HG02623 (cell line): ENCODE data around the gene RALGAPA2.
"Not testable (repeated sequence)": the region's sequence is repeated elsewhere in the genome, so short reads cannot be mapped to it uniquely, and the experiment has no call there.

ENCODE experiments used
- ATAC-seq: cut with Tn5 transposase; IDR thresholded peaks from one replicate; pipeline ENCODE4 v1.9.1; 2021; ENCODE audit warnings: moderate library complexity; ENCODE audit not compliant: unreplicated experiment

The RALGAPA2 gene

GRCh38 chr20:20355503-20355902 lies 356.9 kb downstream of the RALGAPA2 start:
- not testable (repeated sequence) for ATAC-seq

GRCh38 chr20:20353576-20353975 lies 358.9 kb downstream of the RALGAPA2 start:
- no peak for ATAC-seq

GRCh38 chr20:20344476-20344875 lies 368.0 kb downstream of the RALGAPA2 start:
- no peak for ATAC-seq

GRCh38 chr20:20343932-20344331 lies 368.5 kb downstream of the RALGAPA2 start:
- ATAC-seq, result no peak
